NCI-H2171 (cell line): Measurements from ENCODE around the gene DPP8.
"Not testable (repeated sequence)": the region's sequence is repeated elsewhere in the genome, so short reads cannot be mapped to it uniquely, and the experiment has no call there.

Experiments
- DNase-seq: peaks from one replicate; lab custom pipeline; 2025; lab: John Stamatoyannopoulos, UW

Gene DPP8

DNA sequence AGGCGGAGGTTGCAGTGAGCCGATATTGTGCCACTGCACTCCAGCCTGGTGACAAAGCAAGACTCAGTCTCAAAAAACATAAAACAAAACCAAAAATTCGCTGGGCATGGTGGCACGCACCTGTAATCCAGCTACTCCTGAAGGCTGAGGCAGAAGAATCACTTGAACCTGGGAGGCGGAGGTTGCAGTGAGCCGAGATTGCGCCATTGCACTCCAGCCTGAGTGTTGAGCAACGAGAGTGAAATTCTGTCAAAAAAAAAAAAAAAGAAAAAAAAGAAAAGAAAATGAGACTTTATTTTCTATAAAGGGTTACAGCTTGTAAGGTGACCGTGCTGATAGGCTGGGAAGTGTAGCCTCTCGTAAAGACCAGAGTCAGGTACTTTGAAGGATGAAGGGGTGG, 6.7 kb upstream of the DPP8 start:
- DNase-seq, result no peak

DNA sequence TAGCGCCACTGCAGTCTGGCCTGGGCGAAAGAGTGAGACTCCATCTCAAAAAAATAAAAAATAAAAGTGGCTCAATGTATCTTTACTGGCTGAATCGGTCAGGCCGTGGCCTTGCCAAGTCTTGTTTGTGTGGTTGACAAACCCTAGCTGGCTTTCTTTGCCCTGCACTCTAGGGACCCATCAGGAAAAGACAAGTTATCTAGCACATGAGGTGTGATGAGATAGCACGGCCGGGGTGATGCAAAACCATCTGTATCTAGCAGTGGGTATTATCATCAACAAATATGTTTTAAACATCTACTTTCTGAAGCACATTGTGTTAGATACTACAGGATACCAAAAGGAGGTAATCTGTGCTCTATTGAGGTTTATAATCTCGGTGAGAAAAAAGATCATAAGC, 3.9 kb upstream of the DPP8 start:
- DNase-seq, result no peak

DNA sequence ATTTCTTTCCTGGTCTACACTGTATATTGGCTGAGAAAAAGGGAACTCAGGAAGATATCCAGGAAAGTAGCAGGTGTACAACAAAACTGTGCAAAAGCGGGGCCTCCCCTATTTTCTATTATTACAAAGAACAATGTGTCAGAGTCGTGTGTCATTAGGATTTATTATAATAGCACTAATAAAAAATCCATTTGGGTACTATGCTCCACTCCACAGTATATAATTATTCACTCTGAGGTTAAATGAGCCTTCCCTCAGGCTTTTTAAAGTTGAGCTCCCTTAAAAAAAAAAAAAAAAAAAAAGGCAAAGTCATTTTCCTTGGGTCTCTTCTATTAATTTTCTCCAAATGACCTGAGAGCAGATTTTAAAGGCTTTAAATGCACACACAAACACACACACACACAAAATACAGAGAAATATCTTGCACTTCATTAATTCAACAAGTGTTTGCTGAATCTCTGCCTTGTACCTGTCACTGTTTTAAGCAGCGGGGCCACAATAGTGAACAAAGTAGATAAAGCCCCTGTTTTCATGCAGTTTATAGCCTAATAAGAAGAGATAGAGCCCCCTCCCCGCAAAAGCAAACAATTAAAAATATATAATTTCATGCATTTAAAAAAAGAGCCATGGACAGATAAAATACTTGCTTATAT, 1.3 kb upstream of the DPP8 start:
- no peak for DNase-seq

DNA sequence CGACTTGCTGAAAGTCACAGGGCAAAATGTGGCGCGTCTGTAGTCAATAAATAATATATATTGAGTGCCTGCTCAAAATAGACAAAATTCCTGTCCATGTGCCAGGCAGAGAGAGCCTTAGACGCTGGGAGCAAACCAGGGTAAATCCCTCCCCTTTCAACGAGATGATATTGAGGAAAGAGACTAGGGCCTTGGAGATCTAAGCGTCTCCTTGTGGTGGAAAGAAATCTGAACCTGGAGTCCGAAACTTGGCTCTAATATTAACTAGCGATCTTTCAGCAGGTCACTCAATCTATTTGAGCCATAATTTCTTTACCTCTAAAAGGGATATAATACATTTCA, 348 bp upstream of the DPP8 start:
- no peak for DNase-seq

GRCh38 chr15:65512807-65513416, 4.6 kb downstream of the DPP8 start:
- no peak for DNase-seq

DNA sequence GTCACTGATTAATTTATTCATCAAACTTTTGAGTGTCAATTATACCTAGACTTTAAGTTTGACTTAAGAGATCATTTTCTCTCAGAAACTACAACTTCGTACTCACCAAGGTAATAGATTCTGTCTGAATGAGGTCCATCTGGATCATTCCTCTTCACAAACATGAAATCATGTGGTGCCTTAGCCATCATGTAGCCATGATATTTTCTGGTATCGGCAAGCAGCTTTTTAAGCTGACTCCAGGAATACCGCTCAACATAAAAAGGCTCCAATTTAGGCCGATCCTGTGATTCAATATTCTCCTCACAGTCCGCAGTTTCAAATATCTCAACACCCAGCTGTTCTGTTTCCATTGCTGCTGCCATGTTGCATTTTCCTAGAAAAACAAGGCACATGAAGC, 5.3 kb downstream of the DPP8 start:
- DNase-seq, result no peak

DNA sequence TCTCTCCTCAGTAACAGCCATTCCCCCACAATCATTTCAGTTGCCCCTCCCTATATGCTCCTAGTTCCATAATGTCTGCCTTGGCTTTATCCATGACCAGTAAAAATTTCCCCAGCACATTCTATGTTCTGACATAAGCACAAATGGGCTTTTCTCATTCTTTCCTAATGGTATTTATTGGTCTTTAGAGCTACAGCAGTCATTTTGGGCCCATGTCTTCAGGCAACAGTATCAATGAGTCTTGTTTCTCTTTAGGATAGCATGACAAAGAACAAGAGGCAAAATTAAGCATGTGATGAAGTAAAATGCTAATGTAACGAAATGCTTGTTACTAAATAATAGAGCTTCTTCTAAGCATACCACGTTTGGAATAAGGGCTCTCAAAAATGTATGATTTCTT, 8.2 kb downstream of the DPP8 start:
- no peak for DNase-seq

GRCh38 chr15:65494076-65494475, 23.4 kb downstream of the DPP8 start:
- no peak for DNase-seq

DNA sequence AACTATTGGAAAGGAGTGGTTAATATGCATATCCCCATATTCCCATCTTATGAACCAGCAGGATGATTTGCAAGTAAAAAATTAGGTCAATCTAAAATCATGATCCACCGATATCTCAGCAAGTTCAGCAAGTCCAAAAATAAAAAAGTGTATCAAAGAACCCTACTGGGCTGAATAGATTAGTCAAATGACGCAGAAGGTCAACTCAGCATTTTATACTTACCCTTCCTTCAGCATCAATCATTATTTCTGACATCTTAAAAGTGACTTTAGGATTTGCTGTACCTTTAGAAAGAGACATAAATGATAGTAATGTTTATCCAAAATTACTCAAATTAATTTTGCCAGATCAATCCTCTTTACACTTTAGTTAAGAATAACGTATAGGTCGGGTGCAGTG, 32.6 kb downstream of the DPP8 start:
- DNase-seq, result no peak

DNA sequence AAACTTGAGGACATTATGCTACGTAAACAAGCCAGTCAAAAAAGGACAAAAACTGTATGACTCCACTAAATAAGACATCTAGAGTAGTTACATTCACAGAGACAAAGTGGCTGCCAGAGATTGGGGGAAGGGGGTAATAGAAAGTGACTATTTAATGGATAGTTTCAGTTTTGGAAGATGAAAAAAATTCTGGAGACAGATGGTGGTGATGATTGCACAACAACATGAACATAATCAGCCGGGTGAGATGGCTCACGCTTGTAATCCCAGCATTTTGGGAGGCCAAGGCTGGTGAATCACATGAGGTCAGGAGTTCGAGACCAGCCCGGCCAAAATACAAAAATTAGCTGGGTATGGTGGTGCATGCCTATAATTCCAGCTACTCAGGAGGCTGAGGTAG, 40.6 kb downstream of the DPP8 start:
- peak; percentile 4 for DNase-seq

DNA sequence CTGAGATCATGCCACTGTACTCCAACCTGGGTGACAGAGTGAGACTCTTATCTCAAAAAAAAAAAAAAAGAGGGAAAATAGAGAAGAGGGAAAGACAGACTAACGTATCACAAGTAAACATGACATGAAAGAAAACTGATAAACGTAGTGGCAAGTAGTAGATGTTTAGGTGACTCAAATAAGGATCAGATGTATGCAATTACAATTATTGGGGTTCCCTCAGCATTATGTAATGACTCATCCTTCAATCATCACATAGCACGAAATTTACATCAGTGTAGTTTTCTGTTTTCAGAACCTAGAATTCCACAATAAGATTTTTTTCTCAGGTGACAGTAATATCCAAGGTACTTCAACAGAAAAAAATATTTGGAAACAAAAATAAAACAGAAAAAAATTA, 46.6 kb downstream of the DPP8 start:
- DNase-seq, result no peak

GRCh38 chr15:65468229-65468909, 49.1 kb downstream of the DPP8 start:
- no peak for DNase-seq

DNA sequence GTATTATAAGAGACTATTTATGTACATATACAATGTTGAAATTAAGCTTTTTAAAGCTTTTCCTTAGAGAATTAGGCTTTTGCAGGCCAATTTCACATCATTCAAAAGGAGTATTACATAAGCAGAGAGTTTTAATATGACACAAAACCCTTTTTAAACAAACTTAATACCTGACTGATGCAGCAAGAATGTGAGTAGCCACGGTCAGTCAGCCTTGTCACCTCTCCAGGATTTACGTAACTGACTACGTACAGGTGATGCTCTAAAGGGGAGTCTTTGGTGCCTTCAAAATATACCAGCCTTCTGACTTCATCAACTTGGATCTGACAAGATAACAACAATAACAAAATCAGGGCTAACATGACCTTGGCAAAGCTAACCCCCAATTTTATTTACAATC, 50.6 kb downstream of the DPP8 start:
- no peak for DNase-seq

DNA sequence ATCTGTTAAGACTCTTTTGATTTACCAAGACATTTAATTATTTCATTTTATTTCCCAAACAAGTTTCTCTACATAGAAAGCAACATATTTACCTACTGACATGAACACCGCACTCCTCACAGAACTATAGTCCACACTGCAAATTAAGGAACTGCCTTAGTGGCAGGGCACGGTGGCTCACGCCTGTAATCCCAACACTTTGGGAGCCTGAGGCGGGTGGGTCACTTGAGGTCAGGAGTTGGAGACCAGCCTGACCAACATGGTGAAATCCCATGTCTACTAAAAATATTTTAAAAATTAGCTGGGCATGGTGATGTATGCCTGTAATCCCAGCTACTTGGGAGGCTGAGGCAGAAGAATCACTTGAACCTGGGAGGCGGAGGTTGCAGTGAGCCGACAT, 54.4 kb downstream of the DPP8 start:
- not testable (repeated sequence) for DNase-seq

- DNase-seq, result no peak
Observed at GRCh38 chr15:65460741-65461347, 56.6 kb downstream of the DPP8 start.

- DNase-seq, result not testable (repeated sequence)
Observed at GRCh38 chr15:65455256-65455655, 62.2 kb downstream of the DPP8 start.

DNA sequence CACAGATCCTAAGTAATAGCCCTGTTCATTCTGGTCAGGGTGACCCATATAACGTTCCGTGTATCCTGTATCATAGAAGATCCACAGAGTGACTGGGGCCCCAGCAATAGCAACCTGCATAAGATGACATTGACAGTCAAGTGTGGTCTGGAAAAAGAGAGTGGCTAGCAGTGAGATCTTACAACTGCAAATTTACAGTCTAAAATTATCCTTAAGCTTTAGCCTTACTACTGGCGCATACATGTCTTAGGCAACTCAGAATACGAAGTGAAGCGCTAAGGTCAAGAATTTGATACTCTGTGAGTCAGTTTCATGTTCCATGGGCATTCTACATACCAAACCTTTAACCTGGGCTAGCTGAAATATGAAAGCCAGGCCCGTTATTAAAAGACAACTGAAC, 65.5 kb downstream of the DPP8 start:
- no peak for DNase-seq

DNA sequence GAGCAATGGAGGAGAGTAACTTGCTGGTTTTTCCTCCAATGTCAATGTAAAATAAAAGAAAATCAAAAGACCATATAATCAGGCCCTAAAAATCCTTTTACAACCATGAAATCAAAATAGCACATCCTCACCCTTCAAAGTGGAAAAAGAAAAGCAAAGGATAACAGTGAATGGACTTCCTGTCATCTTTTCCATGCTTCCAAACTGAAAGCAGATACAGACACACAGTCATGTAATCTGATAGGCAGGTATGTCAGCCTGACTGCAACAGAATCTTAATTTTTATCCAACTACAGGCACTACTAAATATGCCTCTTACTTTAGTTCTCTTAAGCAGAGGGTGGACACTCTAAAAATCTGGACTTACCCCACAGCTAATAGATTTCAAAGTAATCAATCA, 66.9 kb downstream of the DPP8 start:
- no peak for DNase-seq

GRCh38 chr15:65447145-65447544, 70.3 kb downstream of the DPP8 start:
- no peak for DNase-seq

GRCh38 chr15:65434201-65434600, 83.3 kb downstream of the DPP8 start:
- DNase-seq, result no peak

GRCh38 chr15:65431731-65432130, 85.8 kb downstream of the DPP8 start:
- no peak for DNase-seq

- no peak for DNase-seq
Observed at GRCh38 chr15:65426216-65426853, 91.2 kb downstream of the DPP8 start.

DNA sequence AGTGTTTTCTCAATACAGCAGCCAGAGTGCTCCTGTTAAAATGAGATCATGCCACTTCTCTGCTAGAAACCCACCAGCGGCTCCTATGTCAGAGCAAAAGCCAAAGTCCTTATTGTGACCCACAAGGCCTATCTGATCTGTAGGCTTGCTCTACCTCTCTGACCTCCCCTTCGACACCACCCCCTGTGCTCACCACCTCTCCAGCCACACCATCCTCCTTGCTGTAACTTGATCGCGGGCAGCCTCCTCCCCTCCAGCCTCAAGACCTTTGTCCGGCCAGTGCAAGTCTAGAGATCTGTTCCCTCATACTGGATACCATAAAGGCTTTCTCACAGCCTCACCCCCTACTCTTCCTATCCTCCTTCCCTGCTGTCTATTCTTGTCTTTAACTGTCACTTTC, 92.8 kb downstream of the DPP8 start:
- no peak for DNase-seq
